ENCODE data around the gene ZNF423.

Gene ZNF423

GRCh38 chr16:49542946-49543630, 312.8 kb downstream of the ZNF423 start:
- no peak for DNase-seq

- DNase-seq, result no peak
Observed at GRCh38 chr16:49542391-49542891, 313.5 kb downstream of the ZNF423 start.

DNA sequence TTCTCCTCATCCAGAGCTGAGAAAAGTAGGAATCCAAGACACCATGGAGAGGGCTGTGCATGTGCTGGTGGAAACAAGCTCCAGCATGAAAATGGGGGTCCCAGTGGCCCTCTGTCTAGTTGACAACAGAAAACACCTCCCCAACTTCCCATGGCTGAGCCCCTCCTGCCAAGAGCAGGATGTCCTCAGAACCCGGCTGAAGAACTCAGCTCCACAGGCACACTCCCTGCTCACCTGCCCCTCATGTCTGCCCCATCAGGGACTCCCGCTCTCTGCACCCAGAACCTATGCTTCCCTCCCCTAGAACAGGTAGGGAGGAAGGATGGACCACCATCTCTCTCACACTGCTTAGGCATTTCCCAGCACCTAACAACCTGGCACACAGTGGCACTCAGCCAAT, 315.1 kb downstream of the ZNF423 start:
- DNase-seq, result no peak

DNA sequence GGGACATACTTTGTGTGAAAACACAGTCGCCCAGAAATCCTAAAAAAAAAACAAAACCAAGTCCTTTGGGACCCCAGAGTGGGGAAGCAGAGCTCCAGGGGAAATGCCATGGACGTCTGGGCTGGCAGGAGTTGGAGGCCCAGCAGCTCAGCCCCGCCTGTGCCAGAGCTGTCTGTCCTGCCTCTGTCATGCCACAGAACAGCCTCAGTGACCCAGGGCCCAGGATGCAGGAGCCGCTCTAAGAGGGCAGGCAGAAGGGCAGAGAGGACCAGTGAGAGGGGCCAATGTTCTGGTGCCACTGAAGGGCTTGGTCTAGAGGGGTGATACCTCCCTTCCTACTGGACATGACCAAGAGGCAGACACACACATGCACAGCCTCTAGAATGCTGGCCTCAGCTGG, 316.2 kb downstream of the ZNF423 start:
- no peak for DNase-seq

GRCh38 chr16:49537924-49538459, 317.9 kb downstream of the ZNF423 start:
- no peak for DNase-seq

- no peak for DNase-seq
Observed at GRCh38 chr16:49534901-49535610, 320.9 kb downstream of the ZNF423 start.

- DNase-seq, result no peak
Observed at GRCh38 chr16:49533422-49533821, 322.5 kb downstream of the ZNF423 start.

DNA sequence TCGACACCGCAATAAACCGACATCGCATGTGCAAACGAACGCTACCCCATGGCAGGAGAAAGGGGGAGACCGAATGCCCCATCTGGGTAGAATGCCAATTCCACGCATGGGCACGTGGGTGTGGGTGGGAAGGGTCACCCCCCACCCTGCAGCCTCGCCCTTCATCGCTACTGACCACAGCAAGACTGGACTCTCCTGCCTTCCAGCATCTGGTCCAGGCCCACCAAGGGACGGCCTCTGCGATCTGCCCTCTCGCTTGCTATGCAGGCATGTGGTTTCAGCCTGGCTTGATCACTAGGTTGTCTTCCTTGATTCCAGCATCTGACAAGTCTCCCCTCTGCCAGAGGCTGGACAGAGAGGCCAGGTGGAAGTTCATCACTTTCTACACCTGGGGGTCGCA, 323.0 kb downstream of the ZNF423 start:
- no peak for DNase-seq

GRCh38 chr16:49531931-49532840, 323.7 kb downstream of the ZNF423 start:
- DNase-seq, result no peak

GRCh38 chr16:49531425-49531824, 324.5 kb downstream of the ZNF423 start:
- no peak for DNase-seq

DNA sequence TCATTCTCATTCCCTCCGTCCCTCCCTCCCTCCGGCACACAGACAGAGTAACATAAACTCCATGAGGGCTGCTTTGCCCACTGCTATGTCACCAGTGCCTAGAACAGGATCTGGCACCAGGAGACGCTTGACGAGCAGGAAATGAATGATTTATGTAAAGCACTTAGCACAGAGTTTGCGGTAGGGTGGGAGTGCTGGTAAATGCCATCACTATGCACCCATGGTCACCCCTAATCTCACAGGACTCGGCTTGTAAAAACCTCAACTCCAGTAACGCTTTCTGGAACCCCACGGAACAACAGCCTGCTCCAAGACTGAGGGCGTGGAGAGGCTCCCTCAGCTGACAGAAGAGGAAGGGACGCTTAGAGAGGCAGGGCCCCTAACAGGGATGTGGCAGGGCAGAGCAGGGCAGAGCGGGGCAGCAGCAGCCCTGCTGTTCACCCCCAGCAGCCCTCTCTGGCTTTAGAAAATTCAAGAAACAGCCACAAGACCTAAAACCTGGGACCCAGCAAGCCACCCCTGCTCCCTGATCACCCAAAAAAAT, 325.4 kb downstream of the ZNF423 start:
- no peak for DNase-seq

DNA sequence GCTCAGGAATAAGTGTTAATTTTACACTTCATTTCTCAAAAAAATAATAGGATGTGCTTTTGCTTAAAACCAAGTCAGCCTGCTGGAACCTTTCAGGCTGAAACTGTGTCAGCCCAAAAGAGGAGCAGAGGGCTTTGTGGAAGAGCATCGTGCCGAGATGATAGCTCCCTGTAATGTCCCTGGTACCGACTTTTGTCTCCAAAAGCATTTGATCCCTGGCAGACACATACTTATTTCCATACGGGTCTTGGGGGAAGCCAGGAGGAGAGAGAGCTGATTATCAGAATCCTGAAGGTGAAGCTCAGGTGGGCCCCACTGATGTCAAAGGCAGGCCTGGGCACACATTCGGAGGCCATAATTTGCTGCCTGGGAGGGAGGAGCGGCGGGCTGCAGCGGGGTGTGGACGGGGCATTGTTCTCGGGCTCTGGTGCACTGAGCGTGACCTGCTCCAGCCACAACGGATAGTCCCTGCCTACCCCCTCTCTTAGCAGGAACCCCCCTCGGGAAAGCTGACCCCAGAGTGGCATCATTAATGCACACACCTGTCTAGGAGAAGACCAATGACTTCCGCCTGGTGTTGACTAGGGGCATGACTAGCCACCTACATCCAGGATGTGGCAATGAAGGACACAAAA, 326.4 kb downstream of the ZNF423 start:
- DNase-seq, result no peak

- no peak for DNase-seq
Observed at GRCh38 chr16:49528866-49529288, 327.0 kb downstream of the ZNF423 start.

- DNase-seq, result no peak
Observed at GRCh38 chr16:49528060-49528865, 327.6 kb downstream of the ZNF423 start.

DNA sequence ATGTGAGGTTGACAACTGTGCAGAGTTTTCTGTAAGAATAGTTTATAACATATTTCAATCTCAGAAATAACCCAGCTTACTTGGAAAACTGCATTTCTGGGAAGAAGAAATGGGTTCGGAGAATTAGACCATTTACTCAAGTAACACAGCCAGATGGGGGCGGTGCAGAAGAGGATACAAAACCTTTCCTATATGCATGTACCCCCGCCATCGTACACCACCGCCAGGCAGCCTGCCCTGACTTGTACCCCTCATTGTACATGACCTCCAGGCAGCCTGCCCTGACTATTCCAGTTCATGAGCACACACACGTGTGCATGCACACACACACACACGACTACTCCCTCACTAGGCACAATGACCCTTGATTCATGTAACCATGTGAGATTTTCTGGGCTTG, 328.3 kb downstream of the ZNF423 start:
- DNase-seq, result no peak

DNA sequence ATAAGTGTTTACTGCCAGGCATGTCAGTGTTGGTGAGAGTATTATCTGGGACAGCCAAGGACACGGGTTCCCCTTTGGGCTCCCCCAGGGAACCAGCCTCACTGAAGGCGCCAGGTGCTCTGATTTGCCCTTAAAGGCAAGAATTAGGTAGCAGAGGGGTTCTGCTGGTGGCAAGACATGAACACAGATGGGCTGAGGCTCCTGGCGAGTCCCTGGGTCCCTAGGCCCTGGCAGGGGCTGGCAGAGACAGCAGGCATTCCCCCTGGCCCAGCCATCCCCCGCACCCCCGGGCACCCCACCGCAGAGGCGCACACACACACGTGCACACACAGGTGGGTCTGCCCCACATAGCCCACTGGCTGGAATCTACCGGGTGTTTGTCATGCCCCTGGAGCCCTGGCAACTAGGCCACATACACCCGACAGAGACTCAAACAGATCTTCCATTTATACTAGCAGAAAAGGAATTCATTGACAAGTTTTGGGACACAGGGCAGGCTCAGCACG, 329.0 kb downstream of the ZNF423 start:
- no peak for DNase-seq

GRCh38 chr16:49524947-49525315, 331.0 kb downstream of the ZNF423 start:
- DNase-seq, result no peak

DNA sequence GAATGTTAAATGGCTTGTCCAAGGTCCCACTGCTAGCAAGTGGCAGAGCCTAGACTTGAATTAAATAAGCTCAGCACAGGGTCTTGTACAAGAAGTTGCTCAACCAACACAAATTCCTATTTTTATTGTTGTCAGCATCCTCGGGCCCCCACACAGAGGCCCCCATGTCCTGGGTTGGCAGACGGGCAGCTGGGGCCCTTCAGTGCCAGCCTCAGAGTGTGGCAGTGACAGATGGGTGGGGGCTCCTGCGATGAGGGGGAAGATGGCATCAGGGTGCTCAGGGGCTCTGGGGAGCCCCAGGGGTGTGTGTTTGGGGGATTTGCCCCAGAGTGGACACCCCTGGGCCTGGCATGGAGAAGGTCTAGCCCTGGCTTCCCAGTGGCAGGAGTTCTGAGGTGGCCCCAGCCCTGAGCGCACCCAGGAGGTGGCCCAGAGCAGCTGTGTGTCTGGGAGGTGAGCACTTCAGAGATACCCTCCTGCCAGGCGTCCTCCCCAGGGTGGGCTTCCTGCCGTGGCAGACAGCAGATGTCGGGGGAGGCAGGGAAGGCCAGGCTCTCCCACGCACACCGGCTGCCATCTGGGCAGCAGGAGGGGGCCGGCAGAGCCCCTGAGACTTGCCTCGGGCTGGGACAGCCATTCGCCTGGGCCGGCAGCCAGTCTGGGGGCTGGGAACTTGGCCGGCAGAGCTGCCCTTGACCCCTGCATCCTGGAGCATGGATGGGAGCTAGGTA, 331.5 kb downstream of the ZNF423 start:
- no peak for DNase-seq

GRCh38 chr16:49523435-49524159, 332.3 kb downstream of the ZNF423 start:
- DNase-seq, result no peak
